LNCAP (cell line): ENCODE measurements around the gene DNPEP.

Experiments
- CTCF ChIP-seq: fragments of 450-650 bp; IDR thresholded peaks from 2 replicates; pipeline ENCODE4 v1.5.1; 2017; ENCODE audit warnings: mild to moderate bottlenecking

The DNPEP gene

GRCh38 chr2:219344751-219345430, 42.8 kb downstream of the DNPEP start:
- TF ChIP-seq CTCF = no peak

DNA sequence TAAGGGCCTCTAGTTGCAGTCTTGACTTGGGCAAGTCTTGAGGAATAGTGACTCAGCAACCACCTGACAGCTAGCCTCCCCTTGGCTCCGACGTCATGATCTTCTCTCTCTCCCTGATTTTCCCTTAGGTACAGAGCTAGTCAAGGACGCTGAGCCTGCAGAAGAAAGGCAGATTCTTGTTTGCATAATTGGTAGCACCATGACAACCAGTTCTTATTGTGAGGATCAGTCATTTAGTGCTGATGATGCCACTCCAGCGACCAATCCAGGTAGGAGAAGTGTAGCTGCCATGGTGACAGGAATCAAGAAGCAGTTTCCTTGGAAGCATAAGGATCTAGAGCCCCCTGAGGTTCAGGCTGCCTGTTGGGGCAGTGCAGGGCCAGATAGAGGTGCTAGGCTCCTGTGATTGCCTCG, 52.3 kb downstream of the DNPEP start:
- no peak for TF ChIP-seq CTCF

GRCh38 chr2:219334076-219334475, 53.6 kb downstream of the DNPEP start:
- TF ChIP-seq CTCF = no peak

GRCh38 chr2:219332542-219332941, 55.2 kb downstream of the DNPEP start, which contains the start of gene RESP18:
Gene RESP18 (minus strand): TSS chr2:219332744.
- TF ChIP-seq CTCF = no peak

DNA sequence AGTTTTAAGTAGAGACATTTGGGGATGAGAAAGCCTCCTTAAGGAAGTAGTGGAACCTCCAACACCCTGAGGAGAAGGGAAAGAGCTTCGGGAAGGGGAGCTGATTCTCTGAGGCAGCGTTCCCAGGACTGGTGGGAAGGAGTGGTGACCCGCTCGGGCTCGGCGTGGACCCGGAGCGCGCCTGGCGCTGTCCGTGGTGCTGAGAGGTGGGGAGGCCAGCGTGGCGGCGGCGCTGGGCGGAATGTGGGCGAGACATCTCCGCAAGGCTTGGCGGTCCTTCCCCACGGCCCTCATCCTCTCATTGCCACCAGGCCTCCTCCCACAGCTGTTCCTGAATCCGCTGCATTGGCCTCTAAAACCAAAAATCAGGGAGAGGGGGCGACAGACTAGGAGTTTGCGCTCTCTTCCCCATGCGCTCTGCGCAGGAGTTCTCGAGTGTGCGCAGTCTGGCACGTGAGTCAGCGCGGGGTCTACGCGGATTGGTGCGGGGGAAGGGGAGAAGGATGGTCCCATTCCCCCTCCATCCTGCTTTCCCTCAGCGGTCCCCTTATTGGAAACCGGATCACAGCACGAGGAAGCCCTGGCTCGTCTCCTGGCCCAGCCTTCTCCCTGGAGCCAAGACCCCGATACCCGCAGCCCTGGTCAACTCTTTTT, 56.0 kb downstream of the DNPEP start:
- TF ChIP-seq CTCF = no peak

DNA sequence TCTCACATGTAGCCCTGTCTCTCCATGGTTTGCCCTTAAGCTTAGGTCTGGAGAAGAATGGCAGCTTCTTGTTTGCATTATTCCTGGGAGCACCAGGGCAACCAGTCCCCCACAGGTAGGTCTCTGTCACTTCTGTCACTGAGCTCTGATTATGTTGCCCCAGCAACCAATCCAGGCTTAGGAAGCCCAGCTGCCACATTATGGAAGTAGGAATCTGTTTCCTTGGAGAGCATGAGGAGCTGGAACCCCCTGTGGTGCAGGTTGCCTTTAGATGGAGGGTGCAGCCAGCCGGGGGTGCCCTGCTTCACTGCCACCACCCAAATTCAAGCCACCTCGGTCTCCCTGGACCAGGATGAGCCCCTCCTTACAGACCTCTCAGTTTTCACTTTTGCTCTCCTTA, 60.0 kb downstream of the DNPEP start:
- no peak for TF ChIP-seq CTCF

- no peak for TF ChIP-seq CTCF
These were observed 61.9 kb downstream of the DNPEP start for GRCh38 chr2:219325657-219326315.
